Esophagus muscularis mucosa (tissue), 4 donors: ENCODE data around the gene IFFO2. TPM values are rescaled to one million over a fixed set of nuclear protein-coding genes. Genes with fewer than 3 reads are reported as not detected.

ENCODE experiments used
- DNase-seq: peaks from one replicate; pipeline ENCODE4 v3.0.0-alpha.2; 2017; ENCODE audit errors: extremely low spot score
- H3K27ac ChIP-seq, 4 donors: fragments of 200-600 bp; sonication (generic); replicated peaks in 1 of 4; 1 replicate in 3 of 4; 2 replicates in 1 of 4; pipeline ENCODE4 v1.5.1; 2016 to 2019; ENCODE audit warnings: mild to moderate bottlenecking in 1 of 4
- H3K27me3 ChIP-seq, 4 donors: fragments of 200-600 bp; sonication (generic); one replicate each; pipeline versions ENCODE4 v1.5.1 to v1.6.0; 2016 to 2019
- H3K36me3 ChIP-seq, 4 donors: fragments of 200-600 bp; sonication (generic); one replicate each; pipeline ENCODE4 v1.5.1; 2016 to 2019
- H3K4me1 ChIP-seq, 4 donors: fragments of 200-600 bp; sonication (generic); one replicate each; pipeline ENCODE4 v1.5.1; 2016 to 2019
- H3K4me3 ChIP-seq, 4 donors: fragments of 200-600 bp; sonication (generic); 1 replicate in 2 of 4; 2 replicates in 2 of 4; pipeline ENCODE4 v1.5.1; 2016 to 2019; ENCODE audit warnings: mild to moderate bottlenecking in 4 of 4, moderate library complexity in 1 of 4
- H3K9me3 ChIP-seq, 4 donors: fragments of 200-600 bp; sonication (generic); 1 replicate in 3 of 4; 2 replicates in 1 of 4; pipeline ENCODE4 v1.5.1; 2016 to 2019
- EP300 ChIP-seq: sonication (generic); formaldehyde crosslinking; IDR thresholded peaks from one replicate; pipeline ENCODE4 v1.6.1; 2017; ENCODE audit warnings: antibody characterized with exemption
- POLR2A ChIP-seq: fragments of 450-650 bp; IDR thresholded peaks from one replicate; pipeline ENCODE4 v1.6.1; 2017; ENCODE audit warnings: antibody characterized with exemption, moderate library complexity, mild to moderate bottlenecking, low read depth
- POLR2AphosphoS5 ChIP-seq, 2 donors: sonication (generic); formaldehyde crosslinking; IDR thresholded peaks; one replicate each; pipeline ENCODE4 v1.6.1; 2017; ENCODE audit warnings: antibody characterized with exemption in 2 of 2
- WGBS: methylation state at CpG from one replicate; pipeline ENCODE4 v1.1.5; 2018; 5-methylcytosine and 5-hydroxymethylcytosine counted together
- intact Hi-C: fragments of 100-400 bp; cut with DNase I; formaldehyde crosslinking; loops from one replicate; pipeline ENCODE4 v1.15.1; 2023
- small RNA-seq, 3 donors: library from RNA; depleted of rRNA; stranded (forward); fragments of <200 nt; gene quantifications; one replicate each; pipeline ENCODE3, GENCODE V24; 2016
- total RNA-seq, 4 donors: library from RNA; depleted of rRNA; stranded (reverse); fragments of >200 nt; gene quantifications; one replicate each; pipeline versions ENCODE4 v1.1.0 to v1.2.1, GENCODE V29; 2016
- TF ChIP-seq, protein P1 (sequence below), 3 experiments: fragments of 200-600 bp in 2 of 3; fragments of 450-650 bp in 1 of 3; sonication (generic) in 2 of 3; IDR thresholded peaks; one replicate each; pipeline ENCODE4 v1.5.1; 2017 to 2019; ENCODE audit warnings: antibody characterized with exemption in 3 of 3, mild to moderate bottlenecking in 2 of 3, moderate library complexity in 1 of 3

Gene IFFO2
- total RNA-seq, 4 donors from 2014 or later: 9.6 to 40.3 (median 16.3) TPM

- H3K9me3 ChIP-seq: no peaks in the 10 kb centered on the region
- intact Hi-C loops: no loop called here
- H3K36me3 ChIP-seq: no peaks in the 10 kb centered on the region
- no peak overlapping the region for H3K27ac ChIP-seq
- 75% methylated on average over 6 of the region's 6 CpGs for WGBS
- H3K4me1 ChIP-seq: no peaks in the 10 kb centered on the region
- TF ChIP-seq POLR2AphosphoS5 (IDR thresholded peaks at IDR 0.05) (no peak), EP300 (no peak), POLR2A (no peak)
- TF ChIP-seq, protein P1, sequence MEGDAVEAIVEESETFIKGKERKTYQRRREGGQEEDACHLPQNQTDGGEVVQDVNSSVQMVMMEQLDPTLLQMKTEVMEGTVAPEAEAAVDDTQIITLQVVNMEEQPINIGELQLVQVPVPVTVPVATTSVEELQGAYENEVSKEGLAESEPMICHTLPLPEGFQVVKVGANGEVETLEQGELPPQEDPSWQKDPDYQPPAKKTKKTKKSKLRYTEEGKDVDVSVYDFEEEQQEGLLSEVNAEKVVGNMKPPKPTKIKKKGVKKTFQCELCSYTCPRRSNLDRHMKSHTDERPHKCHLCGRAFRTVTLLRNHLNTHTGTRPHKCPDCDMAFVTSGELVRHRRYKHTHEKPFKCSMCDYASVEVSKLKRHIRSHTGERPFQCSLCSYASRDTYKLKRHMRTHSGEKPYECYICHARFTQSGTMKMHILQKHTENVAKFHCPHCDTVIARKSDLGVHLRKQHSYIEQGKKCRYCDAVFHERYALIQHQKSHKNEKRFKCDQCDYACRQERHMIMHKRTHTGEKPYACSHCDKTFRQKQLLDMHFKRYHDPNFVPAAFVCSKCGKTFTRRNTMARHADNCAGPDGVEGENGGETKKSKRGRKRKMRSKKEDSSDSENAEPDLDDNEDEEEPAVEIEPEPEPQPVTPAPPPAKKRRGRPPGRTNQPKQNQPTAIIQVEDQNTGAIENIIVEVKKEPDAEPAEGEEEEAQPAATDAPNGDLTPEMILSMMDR (IDR thresholded peaks at IDR 0.05): no peak
- no peak overlapping the region for H3K4me3 ChIP-seq
- peaks cover 0 to 33% (median 0%) of the 10 kb centered on the region in 4 donors for H3K27me3 ChIP-seq
- no peak for DNase-seq
Observed at GRCh38 chr1:18855573-18855972, 100.9 kb downstream of the IFFO2 start.

DNA sequence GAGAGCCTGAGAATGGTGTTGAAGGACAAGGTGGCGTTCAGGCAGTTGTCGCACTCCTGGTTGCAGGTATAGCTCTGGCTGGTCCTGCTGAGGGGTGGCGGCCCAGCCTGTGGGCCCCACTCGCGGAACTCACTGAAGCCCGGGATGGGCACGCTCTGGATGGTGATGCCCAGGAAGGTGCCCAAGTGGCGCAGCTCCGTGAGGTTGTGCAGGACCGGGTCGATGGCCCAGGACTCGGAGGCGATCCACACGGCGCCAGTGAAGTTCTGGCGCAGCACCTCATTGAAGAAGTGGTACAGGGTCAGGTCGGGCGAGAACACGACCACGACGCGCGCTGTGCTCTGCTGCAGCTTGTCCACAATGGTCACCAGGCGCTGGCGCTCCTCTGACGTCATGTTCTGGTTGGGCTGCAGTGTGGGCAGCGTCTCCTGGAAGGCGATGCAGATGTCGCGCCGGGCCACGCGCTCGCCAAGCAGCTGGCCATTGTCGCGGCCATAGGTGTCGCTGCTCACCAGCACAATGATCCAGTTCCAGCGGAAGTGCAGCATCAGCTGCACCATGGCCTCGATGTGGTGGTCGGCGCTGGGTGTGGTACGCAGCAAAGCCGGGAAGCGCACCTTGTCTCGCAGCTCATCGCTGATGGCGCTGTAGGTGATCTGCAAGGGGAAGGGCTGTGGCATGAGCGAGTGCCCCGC lies 102.0 kb downstream of the IFFO2 start:
- no peaks in the 10 kb centered on the region for H3K36me3 ChIP-seq
- no peaks in the 10 kb centered on the region for H3K9me3 ChIP-seq
- no peak for TF ChIP-seq POLR2A
- TF ChIP-seq, protein P1 (IDR thresholded peaks at IDR 0.05): no peak
- no peak for TF ChIP-seq EP300
- no peak for TF ChIP-seq POLR2AphosphoS5 (IDR thresholded peaks at IDR 0.05)
- H3K4me3 ChIP-seq: no peak overlapping the region
- H3K27me3 ChIP-seq: peaks cover 0 to 39% (median 0%) of the 10 kb centered on the region in 4 donors
- no peak overlapping the region for H3K27ac ChIP-seq
- intact Hi-C loops: no loop called here
- no peak for DNase-seq
- H3K4me1 ChIP-seq: peaks cover 0 to under 1% (median 0%) of the 10 kb centered on the region in 4 donors
- 91% methylated on average over 37 of the region's 49 CpGs for WGBS

Small RNA genes lying within 50 kb of the gene (small RNA-seq; reads per million reads assigned to genes)
- gene MIR1290 (0 reads per million in 3 donors), gene MIR4695 (0 reads per million in 3 donors)

Other genes starting within 250 kb of the IFFO2 start
- not detected for gene TAS1R2, start 97.0 kb downstream of the IFFO2 start, total RNA-seq
- gene ALDH4A1, start 54.1 kb downstream of the IFFO2 start, total RNA-seq: 10 to 100 TPM; 25.1 to 29.5 (median 27.2) TPM